HG03342 (cell line): ENCODE results near the gene CFAP73.
"Not testable (repeated sequence)": the region's sequence is repeated elsewhere in the genome, so short reads cannot be mapped to it uniquely, and the experiment has no call there.

Experiments
- ATAC-seq: cut with Tn5 transposase; IDR thresholded peaks from one replicate; pipeline ENCODE4 v1.9.1; 2021; ENCODE audit warnings: mild to moderate bottlenecking, moderate library complexity; ENCODE audit not compliant: unreplicated experiment

CFAP73 gene

GRCh38 chr12:113149361-113150150 is at the start of gene CFAP73:
TSS of gene CFAP73 (plus strand) at chr12:113149724. CDS start at chr12:113149858, 134 bp downstream.
- ATAC-seq: no peak

- no peak for ATAC-seq
Observed at GRCh38 chr12:113099764-113100163, 49.8 kb upstream of the CFAP73 start.

- no peak for ATAC-seq
Observed at GRCh38 chr12:113101751-113102150, 47.8 kb upstream of the CFAP73 start.

- no peak for ATAC-seq
Observed at GRCh38 chr12:113102811-113103210, 46.7 kb upstream of the CFAP73 start.

GRCh38 chr12:113103756-113104450 is 45.6 kb upstream of the CFAP73 start:
- ATAC-seq: no peak

- ATAC-seq: no peak
Observed at GRCh38 chr12:113104953-113105510, 44.5 kb upstream of the CFAP73 start.

- ATAC-seq: no peak
Observed at GRCh38 chr12:113105606-113106271, 43.8 kb upstream of the CFAP73 start.

- ATAC-seq: no peak
Observed at GRCh38 chr12:113106361-113106760, 43.2 kb upstream of the CFAP73 start.

GRCh38 chr12:113108308-113108707 is 41.2 kb upstream of the CFAP73 start:
- ATAC-seq: no peak

GRCh38 chr12:113109360-113109759 is 40.2 kb upstream of the CFAP73 start:
- no peak for ATAC-seq

GRCh38 chr12:113109872-113110599 is 39.5 kb upstream of the CFAP73 start:
- no peak for ATAC-seq

- ATAC-seq: no peak
Observed at GRCh38 chr12:113111247-113111646, 38.3 kb upstream of the CFAP73 start.

GRCh38 chr12:113112043-113112899 is 37.3 kb upstream of the CFAP73 start:
- ATAC-seq: no peak

GRCh38 chr12:113113397-113113796 is 36.1 kb upstream of the CFAP73 start:
- no peak for ATAC-seq

GRCh38 chr12:113114447-113115178 is 34.9 kb upstream of the CFAP73 start:
- no peak for ATAC-seq

- ATAC-seq: no peak
Observed at GRCh38 chr12:113115455-113116126, 33.9 kb upstream of the CFAP73 start.

- no peak for ATAC-seq
Observed at GRCh38 chr12:113116875-113117274, 32.6 kb upstream of the CFAP73 start.

- not testable (repeated sequence) for ATAC-seq
Observed at GRCh38 chr12:113117684-113118083, 31.8 kb upstream of the CFAP73 start.

- no peak for ATAC-seq
Observed at GRCh38 chr12:113118142-113118541, 31.4 kb upstream of the CFAP73 start.
